ENCODE results near the gene PELI2.

Gene PELI2

DNA sequence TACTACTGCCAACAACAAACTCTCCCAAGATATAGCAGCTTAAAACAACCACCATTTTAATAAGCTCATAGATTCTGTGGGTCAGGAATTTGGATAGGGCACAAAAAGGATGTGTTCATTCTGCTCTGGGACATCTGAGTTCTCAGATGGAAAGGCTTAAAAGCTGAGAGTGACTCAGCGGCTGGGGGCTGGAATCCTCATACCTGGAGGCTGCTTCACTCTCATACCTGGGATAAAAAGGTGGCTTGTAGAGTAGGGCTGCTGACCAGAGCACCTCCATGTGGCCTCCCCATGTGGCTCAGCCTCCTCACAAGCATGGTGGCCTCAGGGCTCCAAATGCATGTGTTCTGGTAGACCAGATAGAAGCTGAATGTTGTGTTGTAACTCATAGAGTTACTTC is 20.2 kb upstream of the PELI2 start:
- intact Hi-C loops (cut with DNase I; ENCODE audit: low total_unique reads): no loop called here
- TF ChIP-seq, protein P1, sequence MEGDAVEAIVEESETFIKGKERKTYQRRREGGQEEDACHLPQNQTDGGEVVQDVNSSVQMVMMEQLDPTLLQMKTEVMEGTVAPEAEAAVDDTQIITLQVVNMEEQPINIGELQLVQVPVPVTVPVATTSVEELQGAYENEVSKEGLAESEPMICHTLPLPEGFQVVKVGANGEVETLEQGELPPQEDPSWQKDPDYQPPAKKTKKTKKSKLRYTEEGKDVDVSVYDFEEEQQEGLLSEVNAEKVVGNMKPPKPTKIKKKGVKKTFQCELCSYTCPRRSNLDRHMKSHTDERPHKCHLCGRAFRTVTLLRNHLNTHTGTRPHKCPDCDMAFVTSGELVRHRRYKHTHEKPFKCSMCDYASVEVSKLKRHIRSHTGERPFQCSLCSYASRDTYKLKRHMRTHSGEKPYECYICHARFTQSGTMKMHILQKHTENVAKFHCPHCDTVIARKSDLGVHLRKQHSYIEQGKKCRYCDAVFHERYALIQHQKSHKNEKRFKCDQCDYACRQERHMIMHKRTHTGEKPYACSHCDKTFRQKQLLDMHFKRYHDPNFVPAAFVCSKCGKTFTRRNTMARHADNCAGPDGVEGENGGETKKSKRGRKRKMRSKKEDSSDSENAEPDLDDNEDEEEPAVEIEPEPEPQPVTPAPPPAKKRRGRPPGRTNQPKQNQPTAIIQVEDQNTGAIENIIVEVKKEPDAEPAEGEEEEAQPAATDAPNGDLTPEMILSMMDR (IDR thresholded peaks at IDR 0.05): no peak

DNA sequence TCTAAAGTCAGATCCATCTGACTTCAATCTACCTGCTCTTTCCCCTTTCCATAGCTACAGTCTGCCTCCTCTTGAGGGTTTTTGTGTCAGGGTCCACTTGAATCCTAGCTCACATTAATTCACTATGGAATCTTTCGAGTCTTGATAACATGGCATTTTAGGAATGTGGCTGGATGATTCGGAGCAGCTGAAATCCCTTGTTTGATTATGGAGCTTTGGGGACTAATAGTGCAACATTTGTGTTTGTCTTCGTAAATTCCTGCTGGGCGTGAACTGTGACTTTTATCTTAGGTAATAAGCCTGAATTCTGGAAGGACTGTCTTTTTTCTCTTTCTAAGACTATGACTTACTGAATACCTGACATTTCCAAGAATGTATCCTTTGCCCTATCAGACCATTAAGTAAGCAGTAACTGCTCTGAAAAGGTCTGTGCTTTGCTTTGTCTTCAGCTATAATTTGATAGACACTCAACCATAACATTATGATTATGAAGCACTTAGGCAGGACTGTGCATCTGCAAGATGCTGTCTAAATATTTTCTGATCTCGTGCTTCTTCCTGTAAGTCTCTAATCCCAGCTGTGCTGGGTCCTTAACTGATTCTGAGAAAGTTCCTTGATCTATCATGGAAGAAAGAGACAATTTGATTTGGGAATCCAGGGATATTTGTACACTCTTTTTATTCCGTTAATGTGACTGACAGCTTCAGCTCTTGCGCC is 19.0 kb upstream of the PELI2 start:
- Histone ChIP-seq H3K9me3 (no peaks in the 10 kb centered on the region), H3K4me3 (no peak overlapping the region), H3K4me1 (peaks cover 0 to 29% (median 3%) of the 10 kb centered on the region in 4 donors), H3K27me3 (no peaks in the 10 kb centered on the region), H3K36me3 (no peaks in the 10 kb centered on the region), H3K27ac (no peak overlapping the region)
- DNase-seq: no peak
- intact Hi-C loops (cut with DNase I; ENCODE audit: low total_unique reads): no loop called here
- TF ChIP-seq, protein P1 (IDR thresholded peaks at IDR 0.05): no peak

More for the DNA sequence above, 20.2 kb upstream of the PELI2 start:
- Histone ChIP-seq H3K4me3 (no peak overlapping the region), H3K27ac (no peak overlapping the region), H3K27me3 (no peaks in the 10 kb centered on the region), H3K36me3 (no peaks in the 10 kb centered on the region), H3K4me1 (peaks cover 0 to 23% (median 3%) of the 10 kb centered on the region in 4 donors), H3K9me3 (no peaks in the 10 kb centered on the region)
- no peak for DNase-seq

DNA sequence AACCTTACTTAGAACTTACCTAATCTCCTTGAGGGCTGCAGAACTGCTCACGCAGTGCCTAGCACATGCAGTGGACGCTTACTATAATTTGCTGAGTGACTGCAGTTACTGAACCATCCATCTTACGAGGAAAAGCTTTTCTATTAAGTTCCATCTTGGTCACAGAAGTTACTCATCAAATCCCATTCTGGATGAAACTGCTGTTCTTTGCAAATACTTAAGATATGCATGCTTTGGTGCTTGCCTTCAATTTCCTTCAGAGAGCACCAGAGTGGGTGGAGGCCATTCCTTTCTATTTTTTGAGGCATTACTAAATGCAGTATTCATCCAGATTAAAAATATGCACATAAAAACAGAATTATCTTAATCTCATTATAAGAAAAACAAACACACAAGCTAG is 17.7 kb upstream of the PELI2 start:
- Histone ChIP-seq H3K27me3 (no peaks in the 10 kb centered on the region), H3K36me3 (no peaks in the 10 kb centered on the region), H3K27ac (peak overlapping the region; percentile 11), H3K4me3 (no peak overlapping the region), H3K9me3 (no peaks in the 10 kb centered on the region), H3K4me1 (peaks cover 0 to 29% (median 3%) of the 10 kb centered on the region in 4 donors)
- intact Hi-C loops (cut with DNase I; ENCODE audit: low total_unique reads): no loop called here
- TF ChIP-seq, protein P1 (IDR thresholded peaks at IDR 0.05): no peak
- no peak for DNase-seq

DNA sequence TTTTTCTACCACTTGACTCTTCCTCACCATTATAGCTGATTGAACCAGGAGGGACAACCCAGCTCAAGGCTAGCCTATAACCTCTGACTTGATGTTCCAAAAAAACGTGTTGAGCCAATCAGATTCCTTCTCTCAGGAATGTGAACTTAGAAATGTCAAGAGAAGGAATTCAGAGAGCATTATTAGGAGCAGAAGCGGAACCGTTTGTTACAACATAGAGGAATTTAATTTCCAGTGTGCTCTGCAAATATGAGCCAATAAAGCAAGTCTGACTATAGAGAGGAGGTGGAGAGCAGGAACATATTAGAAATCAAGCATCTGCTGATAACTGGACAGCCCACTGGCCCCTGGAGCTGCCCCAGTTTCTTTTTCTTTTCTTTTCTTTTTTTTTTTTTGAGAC is 15.3 kb upstream of the PELI2 start:
- H3K36me3 ChIP-seq: no peaks in the 10 kb centered on the region
- no peak for DNase-seq
- no peaks in the 10 kb centered on the region for H3K9me3 ChIP-seq
- H3K4me1 ChIP-seq: peaks cover 0 to 29% (median 3%) of the 10 kb centered on the region in 4 donors
- intact Hi-C loops (cut with DNase I; ENCODE audit: low total_unique reads): loop anchor here (2.0 kb wide), 1 partner anchor 14 kb away; no protein-coding TSS in a partner anchor
- H3K27ac ChIP-seq: peak overlapping the region in 1 of 2 donors; percentile 38
- H3K4me3 ChIP-seq: no peak overlapping the region
- TF ChIP-seq, protein P1 (IDR thresholded peaks at IDR 0.05): no peak
- no peaks in the 10 kb centered on the region for H3K27me3 ChIP-seq

DNA sequence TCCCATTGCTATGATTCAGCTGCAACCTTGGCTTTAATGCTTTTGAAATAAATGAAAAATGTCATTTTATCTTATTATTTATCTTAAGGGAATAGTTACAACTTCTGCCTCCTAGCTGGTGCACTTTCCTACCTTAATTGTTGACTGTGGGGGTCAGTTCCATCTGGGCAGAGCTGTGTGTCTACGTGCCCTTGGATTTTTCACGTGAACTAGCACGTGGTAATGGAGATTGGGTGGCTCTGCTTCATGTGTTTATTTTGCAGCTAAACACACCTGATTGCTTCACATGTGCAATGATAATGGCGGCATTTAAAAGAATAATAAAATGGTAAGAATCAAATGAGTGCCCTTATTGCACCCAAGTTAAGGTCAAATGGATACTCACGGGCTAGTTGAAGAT is 10.6 kb upstream of the PELI2 start:
- Histone ChIP-seq H3K36me3 (no peaks in the 10 kb centered on the region), H3K27me3 (no peaks in the 10 kb centered on the region), H3K9me3 (no peaks in the 10 kb centered on the region), H3K4me3 (no peak overlapping the region), H3K4me1 (peaks cover 0 to 6% (median 0%) of the 10 kb centered on the region in 4 donors), H3K27ac (no peak overlapping the region)
- intact Hi-C loops (cut with DNase I; ENCODE audit: low total_unique reads): no loop called here
- TF ChIP-seq, protein P1 (IDR thresholded peaks at IDR 0.05): no peak
- no peak for DNase-seq

Measured in tibial artery (tissue), 4 donors.